GM19397 (cell line): ENCODE data around the gene ZNF648.
"Not testable (repeated sequence)": the region's sequence is repeated elsewhere in the genome, so short reads cannot be mapped to it uniquely, and the experiment has no call there.

ENCODE experiments used
- ATAC-seq: cut with Tn5 transposase; IDR thresholded peaks from one replicate; pipeline ENCODE4 v1.9.1; 2021; ENCODE audit warnings: mild to moderate bottlenecking, moderate library complexity; ENCODE audit not compliant: unreplicated experiment

Gene ZNF648

GRCh38 chr1:182029379-182030331, 31.9 kb downstream of the ZNF648 start:
- peak; percentile 93 for ATAC-seq

GRCh38 chr1:182029002-182029378, 32.5 kb downstream of the ZNF648 start:
- ATAC-seq = no peak

GRCh38 chr1:182015360-182015759, 46.2 kb downstream of the ZNF648 start:
- no peak for ATAC-seq

- ATAC-seq = not testable (repeated sequence)
Measured at GRCh38 chr1:182010800-182011370, 50.6 kb downstream of the ZNF648 start.

- not testable (repeated sequence) for ATAC-seq
Measured at GRCh38 chr1:182005398-182005797, 56.1 kb downstream of the ZNF648 start.

GRCh38 chr1:182004601-182005000, 56.9 kb downstream of the ZNF648 start:
- ATAC-seq = no peak
